Measurements from ENCODE around the gene PKNOX1. TPM values are rescaled to one million over a fixed set of nuclear protein-coding genes. Genes with fewer than 3 reads are reported as not detected.
"Not testable (repeated sequence)": the region's sequence is repeated elsewhere in the genome, so short reads cannot be mapped to it uniquely, and the experiment has no call there.

PKNOX1 gene
- total RNA-seq, 2 experiments from 2014 or later: 21.3 to 23.2 TPM

DNA sequence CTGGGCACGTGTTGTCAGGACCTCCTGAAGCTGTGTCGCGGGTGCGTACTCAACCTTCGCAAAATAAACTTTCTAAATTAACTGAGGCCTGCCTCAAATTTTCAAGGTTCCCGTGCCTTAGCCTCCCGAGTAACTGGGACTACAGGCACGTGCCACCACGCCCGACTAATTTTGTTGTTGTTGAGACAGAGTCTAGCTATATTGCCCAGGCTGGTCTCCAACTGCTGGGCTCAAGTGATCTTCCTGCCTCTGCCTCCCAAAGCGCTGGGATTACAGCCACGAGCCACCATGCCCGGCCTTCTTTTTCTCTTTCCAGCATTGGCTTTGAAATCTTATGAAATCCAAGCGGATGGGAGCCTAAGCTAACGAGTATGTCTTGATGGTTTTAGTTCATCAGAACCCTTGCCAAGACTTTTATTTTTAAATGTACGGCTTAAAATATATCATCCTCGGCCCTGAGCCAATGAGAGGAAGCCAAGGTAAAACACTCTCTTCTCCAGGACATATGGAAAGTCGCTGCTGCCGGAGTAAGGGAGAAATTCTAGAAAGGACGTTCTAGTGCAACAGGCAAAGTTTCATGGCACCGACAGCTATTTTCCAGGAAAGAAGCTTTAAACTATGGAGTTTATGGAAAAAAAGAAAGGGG lies 36.3 kb upstream of the PKNOX1 start:
- Mint-ChIP-seq H3K9me3 (no peaks in the 10 kb centered on the region), H3K27me3 (no peaks in the 10 kb centered on the region), H3K4me3 (no peak overlapping the region), H3K4me1 (peaks cover 1% of the 10 kb centered on the region), H3K27ac (no peak overlapping the region), H3K36me3 (no peaks in the 10 kb centered on the region)
- DNase-seq (no peak), ATAC-seq (ENCODE audit: low read depth) (no peak)
- POLR2A ChIA-PET: no interaction called here

DNA sequence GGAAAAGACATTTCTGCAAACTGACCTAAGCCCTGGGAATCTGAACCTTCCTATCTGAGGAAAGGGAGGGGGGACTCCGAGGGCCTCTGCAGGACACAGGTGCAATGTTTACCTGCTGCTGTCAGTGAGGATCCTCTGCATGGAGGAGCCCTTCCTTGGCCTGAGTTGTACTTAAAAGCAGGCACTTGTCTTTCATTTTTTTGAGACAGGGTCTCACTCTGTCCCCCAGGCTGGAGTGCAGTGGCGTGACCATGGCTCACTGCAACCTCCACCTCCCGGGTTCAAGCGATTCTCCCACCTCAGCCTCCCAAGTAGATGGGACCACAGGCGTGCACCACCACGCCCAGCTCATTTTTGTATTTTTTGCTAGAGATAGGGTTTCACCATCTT lies 35.8 kb upstream of the PKNOX1 start:
- ATAC-seq (ENCODE audit: low read depth); H3K27ac Mint-ChIP-seq; H3K9me3 Mint-ChIP-seq; H3K4me1 Mint-ChIP-seq; H3K4me3 Mint-ChIP-seq; H3K27me3 Mint-ChIP-seq; POLR2A ChIA-PET; H3K36me3 Mint-ChIP-seq; DNase-seq: not testable (repeated sequence)

DNA sequence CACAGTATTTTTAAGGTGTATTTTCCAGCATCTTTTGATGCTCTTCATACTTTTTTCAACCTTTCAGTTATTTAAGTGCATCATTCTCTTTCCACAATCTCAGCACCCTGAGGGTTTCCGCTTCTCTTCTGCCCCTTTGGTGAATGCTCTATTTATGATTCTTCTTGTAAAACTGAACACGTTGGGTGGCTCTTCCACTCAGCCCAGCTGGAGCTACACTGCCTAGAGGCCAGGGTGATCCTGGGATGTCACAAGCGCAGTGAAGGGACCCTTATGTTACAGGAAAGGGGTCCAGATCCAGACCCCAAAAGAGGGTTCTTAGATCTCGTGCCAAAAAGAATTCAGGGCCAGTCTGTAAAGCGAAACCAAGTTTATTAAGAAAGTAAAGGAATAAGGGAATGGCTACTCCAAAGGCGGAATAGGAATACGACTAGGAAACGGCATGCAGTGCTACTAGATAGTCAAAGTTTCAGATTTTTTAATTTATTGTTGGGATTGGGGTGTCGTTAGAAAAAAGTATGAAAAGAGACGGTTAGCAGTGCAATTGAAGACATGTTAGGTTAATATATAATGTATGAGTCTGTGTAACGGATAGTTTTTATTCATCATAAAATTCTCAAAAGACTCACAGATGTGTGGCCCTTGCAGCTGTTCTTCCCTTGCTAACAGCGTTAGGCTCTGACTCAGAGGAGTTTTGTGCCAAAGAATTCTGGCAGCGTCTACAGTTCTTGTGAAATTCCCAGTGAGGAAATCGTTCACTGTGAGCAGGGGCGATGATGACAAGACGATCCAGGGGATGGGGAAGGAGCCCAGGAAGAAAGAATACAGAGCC lies 34.6 kb upstream of the PKNOX1 start:
- Mint-ChIP-seq H3K4me1 (no peaks in the 10 kb centered on the region), H3K36me3 (no peaks in the 10 kb centered on the region), H3K4me3 (no peak overlapping the region), H3K27me3 (no peaks in the 10 kb centered on the region), H3K9me3 (no peaks in the 10 kb centered on the region), H3K27ac (no peak overlapping the region)
- DNase-seq: no peak
- ATAC-seq (ENCODE audit: low read depth): no peak
- POLR2A ChIA-PET: interaction anchor here (0.6 to 0.7 kb wide), 2 partner anchors 349 to 885 kb away, joined by 3 read pairs; no protein-coding TSS in a partner anchor

DNA sequence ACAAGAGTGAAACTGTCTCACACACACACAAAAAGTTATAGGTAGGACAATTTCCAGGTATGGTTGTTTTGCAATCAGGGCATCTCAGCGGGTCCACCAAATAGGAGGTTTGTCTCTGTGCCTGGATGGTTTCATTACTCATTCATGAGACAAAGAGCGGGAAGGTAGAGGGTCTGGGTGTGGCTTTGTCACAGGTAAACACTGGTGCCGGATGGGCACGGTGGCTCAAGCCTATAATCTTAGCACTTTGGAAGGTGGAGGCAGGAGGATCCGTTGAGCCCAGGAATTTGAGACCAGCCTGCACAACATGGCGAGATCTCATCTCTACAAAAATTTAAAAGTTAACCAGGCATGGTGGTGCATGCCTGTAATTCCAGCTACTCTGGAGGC lies 32.7 kb upstream of the PKNOX1 start:
- no peak for ATAC-seq (ENCODE audit: low read depth)
- Mint-ChIP-seq H3K9me3 (no peaks in the 10 kb centered on the region), H3K4me1 (no peaks in the 10 kb centered on the region), H3K27me3 (no peaks in the 10 kb centered on the region), H3K4me3 (no peak overlapping the region), H3K27ac (no peak overlapping the region), H3K36me3 (no peaks in the 10 kb centered on the region)
- POLR2A ChIA-PET: no interaction called here
- DNase-seq: no peak

DNA sequence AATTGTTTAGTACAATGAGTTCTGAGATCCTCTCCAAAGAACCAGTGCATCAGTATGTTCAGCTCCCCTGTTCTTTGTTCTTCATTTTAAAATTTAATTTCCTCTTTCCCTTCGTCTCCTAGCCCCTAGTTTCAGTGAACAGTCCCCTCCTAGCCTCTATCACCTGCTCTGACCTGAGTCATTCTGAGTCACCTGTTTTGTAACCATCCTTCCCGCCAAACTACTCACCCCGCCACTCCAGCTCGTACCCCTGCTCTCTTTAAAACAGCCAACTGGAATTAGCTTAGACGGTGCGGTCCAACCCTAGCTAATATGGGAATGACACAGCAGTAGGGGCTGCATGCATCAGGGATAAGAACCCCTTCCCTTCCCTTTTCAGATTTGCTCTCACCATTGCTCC lies 32.1 kb upstream of the PKNOX1 start:
- DNase-seq: no peak
- Mint-ChIP-seq H3K4me1 (no peaks in the 10 kb centered on the region), H3K36me3 (no peaks in the 10 kb centered on the region), H3K9me3 (no peaks in the 10 kb centered on the region), H3K4me3 (no peak overlapping the region), H3K27me3 (peaks cover 4% of the 10 kb centered on the region), H3K27ac (no peak overlapping the region)
- POLR2A ChIA-PET: no interaction called here
- no peak for ATAC-seq (ENCODE audit: low read depth)

DNA sequence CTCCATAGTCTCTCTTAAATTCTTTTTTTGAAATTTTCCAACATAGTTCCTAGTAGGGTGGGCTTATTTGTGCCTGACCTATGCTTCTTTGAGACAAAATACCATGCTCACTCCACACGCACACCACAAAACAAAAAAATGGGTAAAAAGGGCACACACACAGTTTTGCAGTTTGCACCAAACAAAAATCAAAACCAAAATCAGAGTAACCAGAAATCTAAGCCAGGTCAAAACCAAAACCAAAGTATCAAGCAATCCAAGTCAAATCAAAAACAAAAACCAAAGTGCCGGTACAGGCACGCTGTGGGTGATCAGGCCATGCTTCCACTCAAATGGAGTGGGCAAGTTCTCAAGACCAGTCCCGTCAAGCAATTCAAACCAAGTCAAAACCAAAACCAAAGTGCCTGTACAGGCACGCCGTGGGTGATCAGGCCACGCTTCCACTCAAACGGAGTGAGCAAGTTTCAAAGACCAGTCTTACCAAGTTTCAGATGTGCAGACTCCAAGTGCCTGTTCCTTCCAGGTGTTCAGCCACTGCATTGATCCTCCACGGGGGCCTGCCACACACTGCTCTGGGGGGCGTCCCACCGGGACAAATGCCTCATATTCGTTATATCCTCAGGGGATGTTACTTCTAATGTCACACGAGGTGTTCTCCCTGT lies 25.1 kb upstream of the PKNOX1 start:
- H3K27ac Mint-ChIP-seq; DNase-seq; H3K36me3 Mint-ChIP-seq; H3K9me3 Mint-ChIP-seq; POLR2A ChIA-PET; H3K4me3 Mint-ChIP-seq; H3K4me1 Mint-ChIP-seq; ATAC-seq (ENCODE audit: low read depth): not testable (repeated sequence)
- peaks cover 17% of the 10 kb centered on the region for H3K27me3 Mint-ChIP-seq

DNA sequence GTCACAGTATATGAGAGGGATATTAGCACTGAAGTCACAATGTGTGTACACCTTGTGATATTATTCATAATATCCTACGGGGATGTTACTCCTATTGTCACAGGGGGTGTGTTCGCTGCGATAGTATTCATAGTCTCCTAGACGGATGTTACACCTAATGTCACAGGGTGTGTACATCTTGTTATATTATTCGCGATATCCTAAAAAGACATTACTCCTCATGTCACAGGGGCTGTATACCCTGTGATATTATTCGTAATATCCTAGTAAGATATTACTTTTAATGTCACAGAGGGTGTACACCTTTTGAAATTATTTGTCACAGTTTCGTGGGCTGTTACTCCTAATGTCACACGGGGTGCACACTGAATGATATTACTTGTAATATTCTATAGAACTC lies 23.2 kb upstream of the PKNOX1 start:
- H3K9me3 Mint-ChIP-seq; POLR2A ChIA-PET; ATAC-seq (ENCODE audit: low read depth); H3K4me3 Mint-ChIP-seq; H3K4me1 Mint-ChIP-seq; DNase-seq; H3K36me3 Mint-ChIP-seq; H3K27ac Mint-ChIP-seq: not testable (repeated sequence)
- peaks cover 17% of the 10 kb centered on the region for H3K27me3 Mint-ChIP-seq

DNA sequence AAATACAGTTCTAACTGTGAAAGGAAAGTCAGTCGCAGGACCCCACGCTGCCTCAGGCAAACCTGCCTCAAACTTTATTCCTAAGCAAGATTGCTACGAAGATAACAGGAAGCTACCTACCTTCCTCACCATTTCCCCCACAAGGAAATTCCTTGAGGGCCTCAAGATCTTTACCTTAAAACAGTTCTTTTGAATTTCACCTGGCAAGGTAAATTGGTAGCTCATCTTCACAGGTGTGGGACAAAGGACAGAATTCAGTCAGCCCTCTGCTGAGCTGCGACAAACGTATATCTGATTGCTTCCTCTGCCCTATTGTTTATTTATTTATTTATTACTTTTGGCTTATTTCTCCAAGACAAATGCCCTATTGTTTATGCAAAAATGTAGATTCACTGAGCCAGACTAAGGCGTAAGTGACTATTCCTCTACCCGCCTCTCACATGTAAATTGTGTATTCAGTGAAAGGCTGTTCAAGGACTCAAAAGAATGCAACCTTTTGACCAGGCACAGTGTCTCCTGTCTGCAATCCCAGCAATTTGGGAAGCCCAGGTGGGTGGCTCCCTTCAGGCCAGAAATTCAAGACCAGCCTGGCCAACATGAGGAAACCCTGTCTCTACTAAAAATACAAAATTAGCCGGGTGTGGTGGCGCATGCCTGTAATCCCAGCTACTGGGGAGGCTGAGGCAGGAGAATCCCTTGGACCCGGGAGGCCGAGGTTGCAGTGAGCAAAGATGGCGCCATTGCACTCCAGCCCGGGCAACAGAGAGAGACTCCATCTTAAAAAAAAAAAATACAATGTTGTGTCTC lies 17.3 kb upstream of the PKNOX1 start:
- Mint-ChIP-seq H3K36me3 (no peaks in the 10 kb centered on the region), H3K27ac (no peak overlapping the region), H3K4me1 (no peaks in the 10 kb centered on the region), H3K9me3 (no peaks in the 10 kb centered on the region), H3K4me3 (no peak overlapping the region), H3K27me3 (no peaks in the 10 kb centered on the region)
- ATAC-seq (ENCODE audit: low read depth): peak; percentile 93
- POLR2A ChIA-PET: no interaction called here
- DNase-seq: no peak

DNA sequence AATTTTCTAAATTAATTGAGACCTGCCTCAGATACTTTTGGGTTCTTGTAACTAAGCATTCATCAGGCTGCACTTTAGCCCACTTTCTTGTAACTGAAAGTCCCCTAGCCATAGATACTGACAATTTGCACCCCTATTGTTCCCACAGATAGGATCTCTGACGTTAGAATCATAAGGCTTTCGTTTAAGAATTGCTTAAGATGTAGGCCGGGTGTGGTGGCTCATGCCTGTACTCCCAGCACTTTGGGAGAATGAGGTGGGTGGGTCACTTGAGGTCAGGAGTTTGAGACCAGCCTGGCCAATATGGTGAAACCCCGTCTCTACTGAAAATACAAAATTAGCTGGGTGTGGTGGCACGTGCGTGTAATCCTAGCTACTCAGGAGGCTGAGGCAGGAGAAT lies 16.2 kb upstream of the PKNOX1 start:
- H3K27ac Mint-ChIP-seq; DNase-seq; H3K27me3 Mint-ChIP-seq; POLR2A ChIA-PET; H3K9me3 Mint-ChIP-seq; H3K36me3 Mint-ChIP-seq; ATAC-seq (ENCODE audit: low read depth); H3K4me3 Mint-ChIP-seq; H3K4me1 Mint-ChIP-seq: not testable (repeated sequence)

DNA sequence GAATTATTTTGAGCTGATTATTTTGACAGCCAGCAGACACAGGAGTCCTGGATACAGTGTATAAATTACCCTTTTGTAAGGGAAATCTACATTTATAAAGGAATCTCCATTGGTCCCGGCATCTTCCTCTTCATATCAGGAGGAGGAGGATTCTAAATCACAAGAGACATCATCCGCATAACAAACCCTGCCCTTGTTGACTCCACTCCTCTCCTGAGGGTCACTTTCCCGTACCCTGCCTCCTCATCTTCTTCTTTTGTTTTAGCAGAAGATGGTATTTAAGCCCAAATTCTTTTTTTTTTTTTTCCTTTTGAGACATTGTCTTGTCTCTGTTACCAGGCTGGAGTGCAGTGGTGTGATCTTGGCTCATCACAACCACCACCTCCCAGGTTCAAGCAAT lies 14.6 kb upstream of the PKNOX1 start:
- DNase-seq: no peak
- Mint-ChIP-seq H3K36me3 (no peaks in the 10 kb centered on the region), H3K4me3 (no peak overlapping the region), H3K9me3 (no peaks in the 10 kb centered on the region), H3K27ac (no peak overlapping the region), H3K27me3 (peaks cover 3% of the 10 kb centered on the region), H3K4me1 (no peaks in the 10 kb centered on the region)
- no peak for ATAC-seq (ENCODE audit: low read depth)
- POLR2A ChIA-PET: no interaction called here

DNA sequence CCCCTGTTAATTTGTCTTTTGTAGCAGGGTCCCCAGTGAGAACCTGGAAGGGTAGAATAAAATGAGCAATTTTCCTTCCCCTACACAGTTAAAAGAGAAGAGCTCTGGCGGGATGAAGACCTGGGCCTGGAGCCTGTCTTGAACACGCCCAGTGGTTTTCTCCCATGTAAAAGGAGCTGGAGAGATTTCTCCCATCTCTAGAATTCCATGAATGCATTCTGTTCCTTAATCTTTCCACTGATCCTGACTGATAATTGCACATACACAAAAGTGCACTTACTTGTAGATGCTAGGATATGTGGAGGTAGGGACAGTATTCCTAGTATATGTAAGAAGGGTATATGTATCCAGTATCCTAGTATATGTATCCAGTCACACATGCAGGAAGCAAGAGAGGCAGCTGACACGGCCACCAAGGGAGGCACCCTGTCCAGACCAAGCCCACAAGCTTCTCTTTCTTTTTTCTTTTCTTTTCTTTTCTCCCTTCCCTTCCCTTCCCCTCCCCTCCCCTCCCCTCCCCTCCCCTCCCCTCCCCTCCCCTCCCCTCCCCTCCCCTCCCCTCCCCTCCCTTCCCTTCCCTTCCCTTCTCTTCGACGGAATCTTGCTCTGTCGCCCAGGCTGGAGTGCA lies 11.9 kb upstream of the PKNOX1 start:
- H3K27me3 Mint-ChIP-seq: peaks cover 3% of the 10 kb centered on the region
- H3K36me3 Mint-ChIP-seq: no peaks in the 10 kb centered on the region
- DNase-seq: no peak
- no peaks in the 10 kb centered on the region for H3K4me1 Mint-ChIP-seq
- ATAC-seq (ENCODE audit: low read depth): no peak
- no peaks in the 10 kb centered on the region for H3K9me3 Mint-ChIP-seq
- H3K4me3 Mint-ChIP-seq: no peak overlapping the region
- POLR2A ChIA-PET: no interaction called here
- H3K27ac Mint-ChIP-seq: no peak overlapping the region

DNA sequence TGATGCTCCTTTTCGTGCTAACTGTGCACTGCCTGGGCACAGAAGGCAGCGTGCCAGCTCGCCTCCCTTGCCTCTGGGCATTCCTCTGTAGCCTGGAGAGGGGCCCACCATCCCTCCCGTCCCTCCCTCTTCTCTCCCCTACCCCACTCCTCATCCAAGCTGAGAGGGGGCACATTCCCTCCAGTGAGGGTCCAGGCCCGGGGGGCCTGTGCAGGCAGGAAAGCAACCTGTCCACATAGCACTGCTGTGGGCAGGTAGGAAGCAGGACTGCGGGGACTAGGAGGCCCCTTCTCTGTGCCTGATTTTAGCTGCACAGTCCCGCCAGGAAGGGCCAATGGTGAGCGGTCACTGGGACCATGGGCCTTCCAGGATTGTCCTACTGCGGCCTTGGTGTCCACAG lies 10.3 kb upstream of the PKNOX1 start:
- POLR2A ChIA-PET: no interaction called here
- ATAC-seq (ENCODE audit: low read depth): no peak

DNA sequence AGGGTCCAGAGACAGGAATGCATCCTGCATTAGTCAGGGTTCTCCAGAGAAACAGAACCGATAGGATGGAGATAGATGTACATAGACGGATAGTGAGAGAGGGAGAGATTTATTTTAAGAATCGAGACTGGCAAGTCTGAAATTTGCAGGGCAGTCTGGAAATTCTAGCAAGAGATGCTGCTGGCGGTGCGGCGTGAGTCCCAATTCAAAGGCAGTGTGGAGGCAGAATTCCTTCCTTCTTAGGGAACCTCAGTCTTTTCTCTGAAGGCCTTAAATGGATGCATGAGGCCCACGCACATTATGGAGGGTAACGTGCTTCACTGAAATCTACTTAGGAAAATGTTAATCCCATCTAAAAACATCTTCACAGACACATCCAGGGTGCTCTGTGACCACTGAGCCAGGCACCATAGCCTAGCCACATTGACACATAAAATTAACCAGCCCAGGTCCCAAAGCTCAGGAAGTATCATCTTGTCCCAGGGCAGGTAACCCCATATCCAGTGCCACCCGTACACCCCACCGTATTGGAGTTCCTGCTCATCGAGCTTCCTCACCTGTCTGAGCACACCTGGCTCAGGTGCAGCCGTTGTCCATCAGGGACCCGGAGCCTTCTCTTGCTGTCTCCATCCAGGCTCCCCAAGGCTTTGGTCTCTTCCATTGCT lies 9.7 kb upstream of the PKNOX1 start:
- Mint-ChIP-seq H3K27me3 (peaks cover 7% of the 10 kb centered on the region), H3K9me3 (no peaks in the 10 kb centered on the region)
- ATAC-seq (ENCODE audit: low read depth): no peak

More for the DNA sequence above, 10.3 kb upstream of the PKNOX1 start:
- H3K4me1 Mint-ChIP-seq: no peaks in the 10 kb centered on the region
- H3K4me3 Mint-ChIP-seq: no peak overlapping the region
- peaks cover 4% of the 10 kb centered on the region for H3K27me3 Mint-ChIP-seq
- no peaks in the 10 kb centered on the region for H3K9me3 Mint-ChIP-seq
- no peaks in the 10 kb centered on the region for H3K36me3 Mint-ChIP-seq
- no peak for DNase-seq
- no peak overlapping the region for H3K27ac Mint-ChIP-seq

More for the DNA sequence above, 9.7 kb upstream of the PKNOX1 start:
- H3K27ac Mint-ChIP-seq: no peak overlapping the region
- H3K36me3 Mint-ChIP-seq: no peaks in the 10 kb centered on the region
- POLR2A ChIA-PET: no interaction called here
- DNase-seq: no peak
- no peak overlapping the region for H3K4me3 Mint-ChIP-seq
- no peaks in the 10 kb centered on the region for H3K4me1 Mint-ChIP-seq
